Astrocyte of the cerebellum (primary cell): ENCODE results near the gene EZH2.

Experiments used
- DNase-seq: peaks from one replicate; pipeline ENCODE4 v3.0.0-alpha.2; 2011; ENCODE audit warnings: low read depth
- H3K4me3 ChIP-seq: 2 replicates; pipeline ENCODE4 v1.5.1; 2011; ENCODE audit warnings: mild to moderate bottlenecking, low read depth, low read length, moderate library complexity
- CTCF ChIP-seq: IDR thresholded peaks from 2 replicates; pipeline ENCODE4 v1.5.1; 2012; ENCODE audit warnings: low read length, low read depth, moderate library complexity, mild to moderate bottlenecking; ENCODE audit errors: missing control alignments
- in situ Hi-C: cut with HindIII; loops from 2 replicates; pipeline ENCODE4 v1.10.0; 2017; ENCODE audit warnings: low sequenced_read_pairs

EZH2 gene

GRCh38 chr7:148884049-148884298 lies at the start of gene EZH2:
Gene EZH2 (minus strand): TSS chr7:148884291. CDS start chr7:148847298, 36,993 bp downstream.
- H3K4me3 ChIP-seq = peak within 1 kb of the TSS; percentile 79
- DNase-seq = no peak
- no peak for TF ChIP-seq CTCF
- in situ Hi-C loops = no loop called here

- H3K4me3 ChIP-seq = no peak overlapping the region
- no peak for TF ChIP-seq CTCF
- DNase-seq = no peak
Measured at GRCh38 chr7:148931470-148931869, 47.4 kb upstream of the EZH2 start.

GRCh38 chr7:148930335-148930734 lies 46.2 kb upstream of the EZH2 start:
- in situ Hi-C loops = no loop called here
- DNase-seq = no peak
- no peak overlapping the region for H3K4me3 ChIP-seq
- no peak for TF ChIP-seq CTCF

More at GRCh38 chr7:148931470-148931869, 47.4 kb upstream of the EZH2 start:
- in situ Hi-C loops = no loop called here

GRCh38 chr7:148929176-148929575 lies 45.1 kb upstream of the EZH2 start:
- TF ChIP-seq CTCF = no peak
- H3K4me3 ChIP-seq = no peak overlapping the region
- in situ Hi-C loops = no loop called here
- DNase-seq = no peak

GRCh38 chr7:148927123-148928045 lies 43.3 kb upstream of the EZH2 start:
- no peak for DNase-seq
- no peak overlapping the region for H3K4me3 ChIP-seq
- no peak for TF ChIP-seq CTCF
- in situ Hi-C loops = no loop called here

- DNase-seq = no peak
- in situ Hi-C loops = no loop called here
- no peak for TF ChIP-seq CTCF
- no peak overlapping the region for H3K4me3 ChIP-seq
Measured at GRCh38 chr7:148925836-148926235, 41.7 kb upstream of the EZH2 start.
